Neural cell (in vitro differentiated cells): ENCODE data around the gene HIF3A. TPM values are rescaled to one million over a fixed set of nuclear protein-coding genes. Genes with fewer than 3 reads are reported as not detected.

Experiments
- H2AFZ ChIP-seq: fragments of 200-600, 300-800 bp; sonication (generic), shearing (Covaris generic); 2 replicates; pipeline ENCODE4 v1.6.0; 2014; ENCODE audit warnings: low read depth, mild to moderate bottlenecking, antibody characterized with exemption, low read length, moderate library complexity
- H3F3A ChIP-seq: fragments of 200-600 bp; shearing (Covaris generic); 2 replicates; pipeline ENCODE4 v1.6.1; 2016; ENCODE audit warnings: mild to moderate bottlenecking, moderate library complexity, mixed read lengths, antibody characterized with exemption, low read length; ENCODE audit not compliant: insufficient read depth, poor library complexity, severe bottlenecking
- H3K27ac ChIP-seq: fragments of 200-600, 300-800 bp; sonication (generic), shearing (Covaris generic); 2 replicates; pipeline ENCODE4 v1.5.1; 2014; ENCODE audit warnings: mild to moderate bottlenecking, low read length, moderate library complexity
- H3K27me3 ChIP-seq: fragments of 300-800, 200-600 bp; sonication (generic), shearing (Covaris generic); 2 replicates; pipeline ENCODE4 v1.6.0; 2014; ENCODE audit warnings: mild to moderate bottlenecking, low read depth, low read length, moderate library complexity; ENCODE audit not compliant: insufficient read depth
- H3K36me3 ChIP-seq: fragments of 300-800, 200-600 bp; sonication (generic), shearing (Covaris generic); 2 replicates; pipeline ENCODE4 v1.5.1; 2014; ENCODE audit warnings: mild to moderate bottlenecking, antibody characterized with exemption, low read length, moderate library complexity; ENCODE audit not compliant: insufficient read depth
- H3K4me2 ChIP-seq: fragments of 300-800, 200-600 bp; sonication (generic), shearing (Covaris generic); 2 replicates; pipeline ENCODE4 v1.6.0; 2014; ENCODE audit warnings: mild to moderate bottlenecking, low read length
- H3K4me3 ChIP-seq: fragments of 300-800, 200-600 bp; sonication (generic), shearing (Covaris generic); 2 replicates; pipeline ENCODE4 v1.5.1; 2014; ENCODE audit warnings: mild to moderate bottlenecking, low read length, moderate library complexity
- H3K79me2 ChIP-seq: fragments of 200-600 bp; shearing (Covaris generic); replicated peaks from 2 replicates; pipeline ENCODE4 v1.6.0; 2014; ENCODE audit warnings: mild to moderate bottlenecking, low read length, moderate library complexity; ENCODE audit not compliant: insufficient read depth
- H3K9ac ChIP-seq: fragments of 300-800, 200-600 bp; sonication (generic), shearing (Covaris generic); 2 replicates; pipeline ENCODE4 v1.6.1; 2016; ENCODE audit warnings: mild to moderate bottlenecking, low read length, mixed read lengths
- H3K9me2 ChIP-seq: fragments of 200-600 bp; shearing (Covaris generic); 2 replicates; pipeline ENCODE4 v1.6.1; 2016; ENCODE audit warnings: mild to moderate bottlenecking, low read length, mixed read lengths; ENCODE audit not compliant: insufficient read depth
- H3K9me3 ChIP-seq: fragments of 200-600, 300-800 bp; sonication (generic), shearing (Covaris generic); 2 replicates; pipeline ENCODE4 v1.6.1; 2016; ENCODE audit warnings: mild to moderate bottlenecking, mixed run types, low read length, moderate library complexity, mixed read lengths
- H4K20me1 ChIP-seq: fragments of 200-600 bp; shearing (Covaris generic); 2 replicates; pipeline ENCODE4 v1.6.1; 2016; ENCODE audit warnings: mild to moderate bottlenecking, mixed run types; ENCODE audit not compliant: insufficient read depth
- EP300 ChIP-seq: fragments of 450-650 bp; conservative IDR thresholded peaks from 2 replicates; pipeline ENCODE4 v1.6.1; 2014; ENCODE audit warnings: antibody characterized with exemption, mild to moderate bottlenecking, moderate library complexity; ENCODE audit not compliant: poor library complexity, severe bottlenecking
- EZH2 ChIP-seq: fragments of 200-600, 300-800 bp; shearing (Covaris generic), sonication (generic); IDR thresholded peaks from 2 replicates; pipeline ENCODE4 v1.6.1; 2014; ENCODE audit warnings: antibody characterized with exemption, low read length, borderline replicate concordance, mild to moderate bottlenecking; ENCODE audit not compliant: insufficient read depth, poor library complexity, severe bottlenecking
- MXI1 ChIP-seq: fragments of 450-650 bp; conservative IDR thresholded peaks from 2 replicates; pipeline ENCODE4 v1.6.1; 2014; ENCODE audit warnings: antibody characterized with exemption, mild to moderate bottlenecking; ENCODE audit not compliant: poor library complexity, severe bottlenecking
- POLR2AphosphoS5 ChIP-seq: IDR thresholded peaks from 2 replicates; pipeline ENCODE4 v1.6.1; 2012
- RAD21 ChIP-seq: fragments of 450-650 bp; conservative IDR thresholded peaks from 2 replicates; pipeline ENCODE4 v1.6.1; 2014; ENCODE audit warnings: antibody characterized with exemption, mild to moderate bottlenecking, moderate library complexity
- REST ChIP-seq: IDR thresholded peaks from 2 replicates; pipeline ENCODE4 v1.6.1; 2012; ENCODE audit warnings: borderline replicate concordance
- SMC3 ChIP-seq: fragments of 450-650 bp; conservative IDR thresholded peaks from 2 replicates; pipeline ENCODE4 v1.6.1; 2014; ENCODE audit warnings: antibody characterized with exemption, mild to moderate bottlenecking, moderate library complexity; ENCODE audit not compliant: poor library complexity
- TAF1 ChIP-seq: IDR thresholded peaks from 2 replicates; pipeline ENCODE4 v1.6.1; 2012; ENCODE audit warnings: low read depth
- polyA plus RNA-seq: library from polyadenylated mRNA; depleted of rRNA; stranded (reverse); fragments of >200 nt; gene quantifications from 2 replicates; pipeline ENCODE4 v1.2.3, GENCODE V29; 2014
- TF ChIP-seq, protein P1 (sequence below): fragments of 450-650 bp; IDR thresholded peaks from 2 replicates; pipeline ENCODE4 v1.5.1; 2014; ENCODE audit warnings: antibody characterized with exemption, mild to moderate bottlenecking, moderate library complexity; ENCODE audit not compliant: poor library complexity, severe bottlenecking

The HIF3A gene
- polyA plus RNA-seq, 1 donor from 2014 or later = 2.0 TPM

DNA sequence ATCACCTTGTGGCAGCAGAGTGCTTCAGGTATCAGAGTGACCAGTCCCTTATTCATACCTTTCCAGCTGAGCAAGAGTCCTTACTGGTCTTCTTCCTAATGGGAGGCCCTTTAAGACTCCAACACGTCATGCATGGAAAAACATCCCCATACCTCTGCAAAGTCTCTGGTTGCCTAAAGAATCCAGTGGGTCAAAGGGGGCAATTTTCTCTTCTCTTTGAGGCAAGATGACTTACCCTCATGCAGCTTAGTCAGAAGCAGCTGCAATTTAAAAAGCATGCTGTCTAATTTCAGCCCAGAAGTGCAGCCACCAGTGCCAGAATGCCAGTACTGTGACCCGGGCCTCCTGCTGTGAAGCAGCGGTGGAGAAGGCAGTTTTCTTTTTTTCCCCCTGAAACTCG lies 68.7 kb downstream of the HIF3A start:
- Histone ChIP-seq H3K27ac (no peak overlapping the region), H3K79me2 (peaks cover 3% of the 10 kb centered on the region)

GRCh38 chr19:46366620-46367292 lies 69.9 kb downstream of the HIF3A start:
- Histone ChIP-seq H3K36me3 (peaks cover 6% of the 10 kb centered on the region), H3F3A (no peaks in the 10 kb centered on the region), H3K9ac (no peak overlapping the region), H4K20me1 (no peaks in the 10 kb centered on the region), H3K9me3 (no peaks in the 10 kb centered on the region), H3K4me3 (no peak overlapping the region), H3K4me2 (no peak overlapping the region), H3K27ac (no peak overlapping the region), H3K9me2 (no peaks in the 10 kb centered on the region), H3K27me3 (no peaks in the 10 kb centered on the region), H2AFZ (no peak overlapping the region), H3K79me2 (no peaks in the 10 kb centered on the region)
- TF ChIP-seq REST = no peak
- TF ChIP-seq SMC3 = no peak
- TF ChIP-seq TAF1 = no peak
- no peak for TF ChIP-seq MXI1
- TF ChIP-seq POLR2AphosphoS5 = no peak
- TF ChIP-seq RAD21 = no peak
- TF ChIP-seq, protein P1, sequence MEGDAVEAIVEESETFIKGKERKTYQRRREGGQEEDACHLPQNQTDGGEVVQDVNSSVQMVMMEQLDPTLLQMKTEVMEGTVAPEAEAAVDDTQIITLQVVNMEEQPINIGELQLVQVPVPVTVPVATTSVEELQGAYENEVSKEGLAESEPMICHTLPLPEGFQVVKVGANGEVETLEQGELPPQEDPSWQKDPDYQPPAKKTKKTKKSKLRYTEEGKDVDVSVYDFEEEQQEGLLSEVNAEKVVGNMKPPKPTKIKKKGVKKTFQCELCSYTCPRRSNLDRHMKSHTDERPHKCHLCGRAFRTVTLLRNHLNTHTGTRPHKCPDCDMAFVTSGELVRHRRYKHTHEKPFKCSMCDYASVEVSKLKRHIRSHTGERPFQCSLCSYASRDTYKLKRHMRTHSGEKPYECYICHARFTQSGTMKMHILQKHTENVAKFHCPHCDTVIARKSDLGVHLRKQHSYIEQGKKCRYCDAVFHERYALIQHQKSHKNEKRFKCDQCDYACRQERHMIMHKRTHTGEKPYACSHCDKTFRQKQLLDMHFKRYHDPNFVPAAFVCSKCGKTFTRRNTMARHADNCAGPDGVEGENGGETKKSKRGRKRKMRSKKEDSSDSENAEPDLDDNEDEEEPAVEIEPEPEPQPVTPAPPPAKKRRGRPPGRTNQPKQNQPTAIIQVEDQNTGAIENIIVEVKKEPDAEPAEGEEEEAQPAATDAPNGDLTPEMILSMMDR = no peak
- TF ChIP-seq EP300 = no peak
- no peak for TF ChIP-seq EZH2

More for the DNA sequence above, 68.7 kb downstream of the HIF3A start:
- Histone ChIP-seq H4K20me1 (no peaks in the 10 kb centered on the region), H2AFZ (no peak overlapping the region), H3F3A (no peaks in the 10 kb centered on the region), H3K27me3 (no peaks in the 10 kb centered on the region), H3K4me3 (no peak overlapping the region), H3K9me2 (no peaks in the 10 kb centered on the region), H3K9ac (no peak overlapping the region), H3K36me3 (peaks cover 6% of the 10 kb centered on the region), H3K9me3 (no peaks in the 10 kb centered on the region), H3K4me2 (no peak overlapping the region)
- no peak for TF ChIP-seq POLR2AphosphoS5
- TF ChIP-seq EZH2 = no peak
- no peak for TF ChIP-seq TAF1
- TF ChIP-seq, protein P1 = no peak
- no peak for TF ChIP-seq EP300
